Adrenal gland (tissue), 5 donors: ENCODE data around the gene SLC22A3.

Experiments used
- CTCF ChIP-seq, 6 experiments: fragments of 450-650 bp in 4 of 6; fragments of 200-600 bp in 2 of 6; sonication (generic) in 1 of 6; IDR thresholded peaks; 1 replicate in 5 of 6; 2 replicates in 1 of 6; pipeline versions ENCODE4 v1.5.1 to v1.8.0; 2016 to 2021; ENCODE audit warnings: antibody characterized with exemption in 6 of 6, mild to moderate bottlenecking in 2 of 6, moderate library complexity in 1 of 6
- POLR2A ChIP-seq, 2 donors: fragments of 450-650 bp; IDR thresholded peaks; one replicate each; pipeline ENCODE4 v1.6.1; 2017; ENCODE audit warnings: antibody characterized with exemption in 2 of 2, mild to moderate bottlenecking in 2 of 2, moderate library complexity in 1 of 2
- donor health status: DM: no; HTN: no; CAD: no.

DNA sequence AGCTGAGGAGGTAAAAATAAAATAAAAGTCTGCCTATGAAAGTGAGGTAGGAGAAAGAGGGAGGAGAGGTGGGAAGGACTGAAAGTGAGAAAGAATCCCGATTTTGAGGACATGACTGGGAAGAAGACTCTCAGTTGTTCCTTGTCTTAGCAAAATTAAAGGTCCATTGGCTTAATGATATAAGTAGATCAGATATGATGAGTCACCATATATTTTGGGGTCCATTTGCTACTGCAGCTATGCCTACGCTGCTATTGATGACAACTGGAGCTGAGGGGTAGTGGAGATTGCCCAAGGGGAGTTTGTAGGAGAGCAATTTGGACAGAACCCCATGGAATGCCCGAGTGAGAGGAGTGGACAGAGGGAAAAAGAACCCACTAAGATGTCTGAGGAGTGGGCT, 15.1 kb upstream of the SLC22A3 start:
- TF ChIP-seq CTCF (IDR thresholded peaks at IDR 0.05): no peak
- TF ChIP-seq POLR2A (IDR thresholded peaks at IDR 0.05): no peak
